ENCODE measurements around the gene IL19.
"Not testable (repeated sequence)": the region's sequence is repeated elsewhere in the genome, so short reads cannot be mapped to it uniquely, and the experiment has no call there.

DNA sequence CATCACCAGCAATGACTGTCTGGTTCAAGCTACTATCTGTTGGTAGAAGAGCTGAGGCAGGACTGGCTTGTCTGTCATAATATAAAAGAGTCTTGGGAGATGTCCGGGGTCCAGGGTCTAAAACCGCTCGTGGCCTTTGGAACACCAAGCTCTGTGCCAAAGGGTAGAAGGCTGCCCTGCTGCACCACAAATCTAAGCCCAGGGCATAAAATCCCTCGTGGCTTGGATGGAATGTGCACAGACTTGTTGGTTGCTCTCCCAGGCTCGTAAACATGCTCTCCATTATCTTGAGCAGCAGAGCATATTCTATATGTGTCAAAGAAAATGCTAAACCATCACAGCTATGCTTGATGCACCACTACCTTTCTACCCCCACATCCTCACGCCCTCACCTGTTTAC lies 8.3 kb downstream of the IL19 start:
- TF ChIP-seq EGR1 (IDR thresholded peaks at IDR 0.05; ENCODE audit: low read depth in 2 of 2); TAF1 (conservative IDR thresholded peaks at IDR 0.05); GABPA (IDR thresholded peaks at IDR 0.05 in 1 of 2, conservative IDR thresholded peaks at IDR 0.05 in 1 of 2); JUND (IDR thresholded peaks at IDR 0.05); RAD21 (IDR thresholded peaks at IDR 0.05); RXRA (IDR thresholded peaks at IDR 0.05); YY1 (IDR thresholded peaks at IDR 0.05); HNF4A (conservative IDR thresholded peaks at IDR 0.05); SP1 (IDR thresholded peaks at IDR 0.05); FOXA1 (IDR thresholded peaks at IDR 0.05): not testable (repeated sequence)
- TF ChIP-seq, protein P1, sequence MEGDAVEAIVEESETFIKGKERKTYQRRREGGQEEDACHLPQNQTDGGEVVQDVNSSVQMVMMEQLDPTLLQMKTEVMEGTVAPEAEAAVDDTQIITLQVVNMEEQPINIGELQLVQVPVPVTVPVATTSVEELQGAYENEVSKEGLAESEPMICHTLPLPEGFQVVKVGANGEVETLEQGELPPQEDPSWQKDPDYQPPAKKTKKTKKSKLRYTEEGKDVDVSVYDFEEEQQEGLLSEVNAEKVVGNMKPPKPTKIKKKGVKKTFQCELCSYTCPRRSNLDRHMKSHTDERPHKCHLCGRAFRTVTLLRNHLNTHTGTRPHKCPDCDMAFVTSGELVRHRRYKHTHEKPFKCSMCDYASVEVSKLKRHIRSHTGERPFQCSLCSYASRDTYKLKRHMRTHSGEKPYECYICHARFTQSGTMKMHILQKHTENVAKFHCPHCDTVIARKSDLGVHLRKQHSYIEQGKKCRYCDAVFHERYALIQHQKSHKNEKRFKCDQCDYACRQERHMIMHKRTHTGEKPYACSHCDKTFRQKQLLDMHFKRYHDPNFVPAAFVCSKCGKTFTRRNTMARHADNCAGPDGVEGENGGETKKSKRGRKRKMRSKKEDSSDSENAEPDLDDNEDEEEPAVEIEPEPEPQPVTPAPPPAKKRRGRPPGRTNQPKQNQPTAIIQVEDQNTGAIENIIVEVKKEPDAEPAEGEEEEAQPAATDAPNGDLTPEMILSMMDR (IDR thresholded peaks at IDR 0.05; ENCODE audit: low read depth, low read length, missing input control): not testable (repeated sequence)
- TF ChIP-seq, protein P2, sequence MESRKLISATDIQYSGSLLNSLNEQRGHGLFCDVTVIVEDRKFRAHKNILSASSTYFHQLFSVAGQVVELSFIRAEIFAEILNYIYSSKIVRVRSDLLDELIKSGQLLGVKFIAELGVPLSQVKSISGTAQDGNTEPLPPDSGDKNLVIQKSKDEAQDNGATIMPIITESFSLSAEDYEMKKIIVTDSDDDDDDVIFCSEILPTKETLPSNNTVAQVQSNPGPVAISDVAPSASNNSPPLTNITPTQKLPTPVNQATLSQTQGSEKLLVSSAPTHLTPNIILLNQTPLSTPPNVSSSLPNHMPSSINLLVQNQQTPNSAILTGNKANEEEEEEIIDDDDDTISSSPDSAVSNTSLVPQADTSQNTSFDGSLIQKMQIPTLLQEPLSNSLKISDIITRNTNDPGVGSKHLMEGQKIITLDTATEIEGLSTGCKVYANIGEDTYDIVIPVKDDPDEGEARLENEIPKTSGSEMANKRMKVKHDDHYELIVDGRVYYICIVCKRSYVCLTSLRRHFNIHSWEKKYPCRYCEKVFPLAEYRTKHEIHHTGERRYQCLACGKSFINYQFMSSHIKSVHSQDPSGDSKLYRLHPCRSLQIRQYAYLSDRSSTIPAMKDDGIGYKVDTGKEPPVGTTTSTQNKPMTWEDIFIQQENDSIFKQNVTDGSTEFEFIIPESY (IDR thresholded peaks at IDR 0.05): not testable (repeated sequence)
- TF ChIP-seq, protein P3, sequence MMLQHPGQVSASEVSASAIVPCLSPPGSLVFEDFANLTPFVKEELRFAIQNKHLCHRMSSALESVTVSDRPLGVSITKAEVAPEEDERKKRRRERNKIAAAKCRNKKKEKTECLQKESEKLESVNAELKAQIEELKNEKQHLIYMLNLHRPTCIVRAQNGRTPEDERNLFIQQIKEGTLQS (IDR thresholded peaks at IDR 0.05): not testable (repeated sequence)
- TF ChIP-seq, protein P4, sequence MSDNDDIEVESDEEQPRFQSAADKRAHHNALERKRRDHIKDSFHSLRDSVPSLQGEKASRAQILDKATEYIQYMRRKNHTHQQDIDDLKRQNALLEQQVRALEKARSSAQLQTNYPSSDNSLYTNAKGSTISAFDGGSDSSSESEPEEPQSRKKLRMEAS (IDR thresholded peaks at IDR 0.05): not testable (repeated sequence)

Data from liver (tissue), 3 donors.